ENCODE measurements around the gene ASF1B.
A peak's percentile ranks its signal among the peaks of the same experiment; 100 is the strongest.
"Not testable (repeated sequence)": the region's sequence is repeated elsewhere in the genome, so short reads cannot be mapped to it uniquely, and the experiment has no call there.

Gene ASF1B

DNA sequence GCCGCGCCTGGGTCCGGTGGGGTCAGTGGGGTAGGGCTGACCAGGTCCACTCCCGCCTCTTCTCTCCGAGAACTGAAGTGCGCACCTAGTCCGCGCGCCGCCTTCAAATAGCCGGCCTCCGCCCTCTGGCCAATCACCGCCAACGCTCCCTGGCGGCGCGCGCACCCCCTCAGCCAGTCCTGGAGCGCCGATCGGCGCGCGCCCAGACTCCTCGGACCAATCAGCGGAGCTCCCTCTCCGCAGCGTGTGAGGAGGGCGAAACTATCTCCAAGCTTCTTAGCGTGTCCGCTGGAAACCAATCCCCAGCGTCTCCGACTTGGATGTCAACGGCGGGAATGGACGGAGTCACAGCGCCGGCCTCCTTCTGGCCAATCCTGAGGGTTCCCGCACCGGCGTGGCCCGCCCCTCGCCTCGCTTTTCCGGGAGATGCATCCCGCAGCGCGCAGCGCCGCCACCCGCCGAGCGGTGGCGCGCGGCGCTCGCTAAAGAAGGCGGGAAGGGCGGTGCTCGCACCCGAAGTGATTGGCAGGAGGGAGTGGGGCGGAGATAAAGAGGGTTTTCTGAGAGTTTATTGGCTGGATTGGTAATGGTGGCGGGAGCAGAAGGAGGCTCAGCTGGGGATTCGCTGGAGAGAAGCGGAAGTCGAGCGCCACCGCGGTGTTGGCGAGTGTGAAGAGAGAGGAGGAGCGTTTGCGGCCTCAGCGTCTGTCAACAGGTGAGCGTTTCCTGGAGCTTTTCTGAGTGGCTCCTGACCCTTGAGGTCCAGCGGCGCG lies at the start of gene ASF1B:
Gene ASF1B (minus strand): TSS at position 81 of the 773 bp plus-strand sequence. CDS start 133 bp downstream, outside the sequence.
- peak; percentile 100 for DNase-seq

DNA sequence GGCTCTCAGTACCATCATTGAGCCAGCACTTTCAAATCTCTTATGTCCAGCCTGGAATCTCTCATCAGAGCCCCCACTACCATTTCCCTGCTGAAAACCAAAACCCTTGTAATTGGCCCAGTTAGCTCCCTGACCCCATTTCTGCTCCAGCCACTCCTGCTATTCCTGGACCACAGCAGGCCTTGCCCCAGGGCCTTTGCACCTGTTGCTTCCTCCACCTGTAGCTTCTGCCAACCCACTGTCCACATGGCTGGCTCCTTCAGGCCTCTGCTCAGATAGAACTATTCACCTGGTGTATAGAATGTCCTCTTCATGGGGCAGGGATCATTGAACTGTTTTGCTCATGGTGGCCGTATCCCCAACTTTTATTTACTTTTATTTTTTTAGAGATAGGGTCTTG lies 49.3 kb upstream of the ASF1B start:
- DNase-seq = not testable (repeated sequence)

DNA sequence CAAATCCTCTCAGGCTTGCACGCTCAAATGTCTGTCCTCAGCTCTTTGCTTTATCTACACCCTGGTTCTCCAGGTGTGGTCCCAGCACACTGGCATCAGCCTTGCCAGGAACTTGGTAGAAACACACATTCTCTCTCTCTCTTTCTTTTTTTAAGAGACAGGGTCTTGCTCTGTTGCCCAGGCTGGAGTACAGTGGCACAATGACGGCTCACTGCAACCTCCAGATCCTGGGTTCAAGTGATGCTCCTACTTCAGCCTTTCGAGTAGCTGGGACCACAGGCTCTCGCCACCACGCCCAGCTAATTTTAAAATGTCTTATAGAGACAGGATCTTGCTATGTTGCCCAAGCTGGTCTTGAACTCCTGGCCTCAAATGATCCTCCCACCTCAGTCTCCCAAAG lies 48.8 kb upstream of the ASF1B start:
- no peak for DNase-seq

DNA sequence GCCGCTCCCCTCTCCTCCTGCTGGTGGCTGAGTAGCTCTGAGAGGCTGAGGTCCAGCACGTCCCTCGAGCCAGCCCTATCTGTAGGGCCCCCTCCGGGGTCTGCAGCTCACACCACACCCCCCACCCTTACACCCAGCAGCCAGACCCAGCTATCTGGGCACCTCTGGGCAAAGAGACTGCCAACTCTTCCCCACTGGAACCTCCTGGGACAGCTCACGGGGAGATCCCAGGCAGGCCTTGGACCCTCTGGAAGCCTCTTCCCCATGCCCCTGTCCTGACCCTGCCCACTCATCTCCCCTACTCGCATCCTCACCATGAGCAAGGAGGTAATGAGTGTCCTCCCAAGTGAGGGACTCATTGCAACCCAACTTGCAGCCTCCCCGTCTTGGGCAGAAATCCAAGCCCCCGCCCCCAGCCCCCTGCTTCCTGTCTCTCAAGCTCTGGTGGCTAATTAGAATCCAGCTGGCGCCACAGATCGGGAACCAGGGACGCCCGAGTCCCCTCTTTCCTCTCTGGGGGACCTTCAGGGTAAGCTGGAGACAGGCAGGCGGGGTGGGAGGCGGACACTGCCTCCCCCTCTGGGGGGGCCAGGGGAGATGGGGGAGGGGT lies 47.5 kb upstream of the ASF1B start:
- DNase-seq = no peak

DNA sequence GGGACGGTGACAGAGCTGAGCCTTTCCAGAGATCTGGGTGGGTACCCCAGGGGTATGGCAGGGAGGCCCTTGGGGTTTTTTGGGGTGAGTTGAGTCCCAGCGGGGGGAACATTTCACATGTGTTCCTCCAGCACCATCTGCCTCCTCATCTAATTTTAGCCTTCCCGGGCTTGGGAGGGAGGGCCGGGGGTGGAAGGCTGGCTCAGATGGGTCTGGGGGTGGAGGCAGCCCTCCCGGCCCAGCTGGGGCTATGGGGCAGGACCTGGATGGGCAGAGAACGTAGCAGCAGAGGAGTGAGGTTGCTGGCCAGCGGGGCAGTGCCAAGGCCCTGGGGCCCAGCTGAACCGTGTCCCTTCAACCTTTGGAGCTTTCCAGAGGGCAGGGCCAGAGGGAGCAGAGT lies 46.1 kb upstream of the ASF1B start:
- no peak for DNase-seq

DNA sequence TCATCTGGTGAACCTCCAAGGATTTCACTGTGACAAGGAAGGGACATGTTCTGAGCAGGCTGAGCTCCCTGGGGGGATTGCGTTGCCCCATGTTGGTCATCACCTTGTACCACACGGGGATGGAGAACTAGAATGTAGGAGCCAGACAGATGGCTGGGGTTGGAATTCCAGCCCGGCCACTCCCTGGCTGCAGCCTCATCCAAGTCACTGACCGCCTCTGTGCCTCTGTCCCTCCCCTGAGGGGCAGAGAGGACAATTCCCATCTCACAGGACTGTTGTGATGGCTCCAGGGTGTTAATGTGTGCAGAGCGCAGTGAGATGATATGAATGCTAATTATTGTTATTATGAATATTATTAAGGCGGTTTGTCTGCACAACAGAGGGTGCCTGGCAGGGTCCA lies 45.5 kb upstream of the ASF1B start:
- no peak for DNase-seq

DNA sequence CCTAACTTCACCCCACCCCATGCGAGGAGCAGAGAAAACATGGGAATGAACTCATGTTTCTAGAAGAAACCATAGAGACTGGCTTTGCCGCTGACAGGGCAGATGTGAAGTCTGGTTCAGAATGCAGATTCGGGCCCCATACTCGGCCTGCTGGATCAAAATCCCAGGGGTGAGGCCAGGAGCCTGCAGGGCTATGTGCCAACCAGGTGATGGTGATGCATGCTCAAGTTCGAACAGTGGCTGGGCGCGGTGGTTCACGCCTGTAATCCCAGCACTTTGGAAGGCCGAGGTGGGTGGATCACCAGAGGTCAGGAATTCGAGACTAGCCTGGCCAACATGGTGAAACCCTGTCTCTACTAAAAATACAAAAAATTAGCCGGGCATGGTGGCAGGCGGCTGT lies 44.8 kb upstream of the ASF1B start:
- not testable (repeated sequence) for DNase-seq

DNA sequence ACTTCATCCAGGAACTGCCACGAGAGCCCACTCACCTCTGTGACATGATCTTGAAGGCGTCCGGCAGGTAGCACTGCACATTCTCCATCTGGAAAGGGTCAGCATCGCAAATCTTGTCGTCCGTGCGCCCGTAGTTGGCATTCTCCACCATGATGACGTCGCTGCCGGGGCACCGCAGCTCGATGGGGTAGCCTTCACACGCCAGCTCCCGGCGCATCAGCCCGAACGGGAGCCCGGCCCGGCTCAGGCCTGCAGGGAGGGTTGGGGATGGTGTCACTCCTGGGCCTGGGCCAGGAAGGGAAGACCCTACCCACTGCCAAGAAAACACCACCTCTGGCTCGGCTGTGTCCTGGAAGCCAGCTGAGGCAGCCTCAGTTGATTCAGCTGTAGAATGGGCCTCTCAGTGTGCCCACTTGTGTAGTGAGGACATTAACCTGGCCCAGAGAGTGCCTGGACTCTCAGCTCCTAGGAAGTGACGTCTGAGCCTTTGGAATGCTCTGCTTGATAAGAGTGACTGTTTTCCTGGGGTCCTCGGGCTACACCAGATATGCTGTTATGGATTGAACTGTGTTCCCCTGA lies 41.2 kb upstream of the ASF1B start:
- no peak for DNase-seq

DNA sequence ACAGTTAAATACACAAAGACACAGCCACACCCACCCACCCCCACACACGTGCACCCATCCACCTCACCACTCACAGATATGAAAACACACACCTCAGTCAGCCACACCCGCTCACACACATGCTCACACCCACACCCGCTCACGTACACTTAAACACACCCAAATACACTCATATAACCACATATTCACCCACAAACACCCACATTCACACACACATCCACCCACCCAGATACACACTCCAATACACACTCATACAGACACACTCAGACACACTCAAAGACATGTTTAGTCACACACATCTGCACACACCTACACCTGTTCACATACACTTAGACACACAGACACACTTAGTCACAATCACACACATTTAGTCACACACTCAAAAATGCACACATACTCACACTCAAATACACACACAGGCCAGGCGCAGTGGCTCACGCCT lies 39.0 kb upstream of the ASF1B start:
- DNase-seq = no peak

DNA sequence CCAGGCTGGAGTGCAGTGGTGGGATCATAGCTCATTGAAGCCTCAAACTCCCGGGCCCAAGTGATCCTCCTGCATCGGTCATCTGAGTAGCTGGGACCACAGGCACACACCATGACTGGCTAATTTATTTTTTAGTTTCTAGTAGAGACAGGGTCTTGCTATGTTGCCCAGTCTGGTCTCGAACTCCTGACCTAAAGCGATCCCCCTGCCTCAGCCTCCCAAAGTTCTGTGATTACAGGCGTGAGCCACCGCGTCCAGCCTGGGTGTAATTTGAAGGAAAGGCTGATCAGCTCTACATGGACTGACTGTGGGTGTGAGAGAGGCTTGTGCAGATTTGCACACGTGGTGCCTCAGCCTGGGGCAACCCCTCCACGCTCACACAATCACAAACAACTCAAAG lies 38.5 kb upstream of the ASF1B start:
- DNase-seq = no peak

DNA sequence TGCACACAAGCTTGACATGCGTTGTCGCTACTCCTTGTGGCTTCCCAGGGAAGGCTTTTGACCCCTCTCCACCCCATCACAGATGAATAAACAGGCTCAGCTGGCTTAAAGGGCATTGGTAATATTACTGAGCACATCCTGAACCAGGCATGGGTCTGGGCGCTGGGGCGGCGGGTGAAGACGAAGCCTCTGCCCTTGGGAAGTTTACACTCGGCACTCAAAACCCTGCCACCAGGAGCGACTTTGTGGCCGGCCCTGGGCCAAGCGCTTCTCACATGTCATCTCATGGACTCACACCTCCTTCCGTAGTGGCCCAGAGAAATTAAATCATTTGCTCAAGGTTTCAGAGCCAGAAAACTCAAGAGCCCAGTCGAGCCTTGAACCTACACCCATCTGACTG lies 32.6 kb upstream of the ASF1B start:
- DNase-seq = no peak

DNA sequence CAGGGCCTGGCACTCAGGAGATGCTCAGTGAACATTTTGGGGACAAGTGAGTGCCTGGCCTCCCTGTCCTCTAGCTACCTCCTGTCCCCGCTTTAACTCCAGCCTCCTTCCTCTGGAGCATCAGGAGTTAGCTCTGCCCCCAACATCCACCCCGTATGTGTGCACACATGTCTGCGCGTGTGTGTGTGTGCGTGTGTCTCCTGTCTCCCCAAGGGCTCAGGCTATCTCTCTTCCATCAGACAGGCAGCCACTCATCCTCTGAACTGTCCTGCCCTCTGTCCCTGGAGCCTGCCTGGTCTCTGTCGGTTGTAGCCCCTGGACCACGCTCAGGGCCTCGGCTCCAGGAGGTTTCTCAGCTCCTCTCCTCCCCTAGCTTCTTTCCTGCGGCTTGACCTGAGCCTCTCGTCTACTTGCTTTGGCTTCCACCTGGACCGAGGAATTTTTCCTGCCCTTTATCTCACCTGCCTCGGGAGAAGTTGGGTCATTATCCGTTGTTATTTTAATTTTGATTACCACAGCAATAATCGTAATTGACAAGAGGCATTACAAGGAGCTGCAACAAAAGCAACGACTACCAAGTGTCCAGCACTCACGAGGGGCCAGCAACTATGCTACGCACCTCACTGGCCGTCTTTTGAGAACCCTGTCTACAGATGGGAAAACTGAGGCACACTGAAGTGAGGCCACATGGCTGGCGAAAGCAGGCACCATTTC lies 32.0 kb upstream of the ASF1B start:
- no peak for DNase-seq

DNA sequence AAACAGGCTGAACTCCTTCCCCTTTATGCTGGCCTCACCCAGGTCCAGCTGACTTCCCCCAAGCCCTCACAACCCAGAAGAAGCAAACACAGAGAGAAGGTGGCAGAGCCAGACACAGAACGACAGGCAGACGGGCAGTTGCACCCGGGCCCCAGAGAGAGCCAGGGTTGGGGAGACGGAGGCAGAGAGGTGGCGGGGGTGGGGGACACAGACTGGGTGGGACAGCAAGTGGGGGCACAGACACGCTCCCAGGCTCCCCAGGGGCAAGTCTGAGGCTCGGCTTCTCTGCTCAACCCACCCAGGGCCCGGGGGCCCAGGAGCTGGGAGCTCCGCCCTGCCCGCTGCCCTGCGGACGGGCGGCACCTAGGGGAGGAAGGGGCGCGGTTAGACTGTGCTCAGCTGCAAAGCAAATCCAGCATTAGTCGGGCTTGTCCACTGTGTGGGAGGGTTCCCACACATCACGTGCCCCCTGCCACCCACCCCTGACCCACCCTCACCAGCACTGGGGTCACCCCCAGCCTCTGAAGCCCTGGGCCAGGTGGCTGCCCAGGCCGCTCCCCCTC lies 31.3 kb upstream of the ASF1B start:
- no peak for DNase-seq

DNA sequence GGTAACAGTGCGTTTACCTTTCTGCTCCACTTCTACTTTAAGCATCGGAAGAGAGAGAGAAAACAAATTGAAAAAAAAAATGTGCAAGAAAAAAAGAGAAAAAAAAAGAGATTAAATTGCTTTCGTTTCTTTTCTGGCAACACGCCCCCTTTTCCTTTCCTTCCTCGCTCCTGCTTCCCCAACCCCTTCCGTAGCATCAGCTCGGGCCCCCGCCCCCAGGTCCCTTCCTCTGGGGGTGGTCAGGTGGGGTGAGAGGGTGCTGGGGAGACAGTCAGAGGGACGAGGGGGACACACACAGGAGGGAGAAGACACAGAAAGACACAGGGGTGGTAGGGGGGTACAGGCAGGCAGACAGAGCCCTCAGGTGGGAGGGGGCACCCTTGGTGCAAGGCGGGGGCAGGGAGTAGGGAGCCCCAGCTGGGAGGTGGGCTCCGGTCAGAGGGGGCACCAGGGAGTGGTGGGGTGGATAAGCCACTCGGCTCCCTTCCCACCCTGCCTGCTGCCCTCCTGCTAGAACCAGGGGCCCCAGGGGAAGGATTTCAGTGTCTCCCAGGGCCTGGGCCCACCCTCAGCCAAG lies 30.7 kb upstream of the ASF1B start:
- DNase-seq = no peak

DNA sequence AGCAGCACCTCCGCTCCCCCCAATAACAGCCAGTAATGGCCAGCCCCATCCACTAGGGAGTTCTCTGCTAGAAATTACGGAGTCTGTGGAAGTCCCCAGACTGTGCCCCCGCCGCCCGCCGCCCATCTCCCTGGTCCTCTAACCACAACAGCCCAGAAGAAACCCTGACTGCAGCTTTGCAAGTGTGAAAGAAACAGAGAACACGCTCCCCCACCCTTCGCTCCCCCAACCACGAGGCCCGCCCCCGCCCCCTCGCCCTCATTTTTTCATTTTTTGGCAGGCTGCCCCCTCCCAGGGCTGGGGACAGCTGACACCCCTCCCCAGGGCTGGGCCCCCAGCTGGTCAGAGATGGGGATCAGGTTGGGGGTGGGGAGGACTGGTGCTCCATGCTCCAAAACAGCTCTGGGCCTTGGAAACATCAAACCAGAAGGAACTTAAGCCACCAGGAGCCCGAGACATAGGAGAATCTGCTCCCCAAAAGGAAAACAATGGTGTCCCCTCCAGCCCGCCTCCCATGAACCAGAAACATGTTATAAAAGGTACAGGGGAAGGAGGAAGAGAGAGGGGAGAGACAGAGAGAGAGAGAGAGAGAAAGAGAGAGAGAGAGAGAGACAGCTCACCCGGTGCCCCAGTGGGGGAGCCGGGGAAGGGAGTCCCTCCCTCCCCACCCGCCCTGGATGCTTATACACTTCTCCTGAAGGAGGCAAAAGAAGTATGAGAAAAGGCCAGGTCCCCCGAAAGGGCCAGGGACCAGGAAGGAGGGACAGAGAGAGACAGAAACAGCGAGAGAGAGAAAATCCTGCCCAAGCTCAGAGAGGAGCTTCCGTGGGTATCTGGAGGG lies 29.8 kb upstream of the ASF1B start:
- DNase-seq = no peak

DNA sequence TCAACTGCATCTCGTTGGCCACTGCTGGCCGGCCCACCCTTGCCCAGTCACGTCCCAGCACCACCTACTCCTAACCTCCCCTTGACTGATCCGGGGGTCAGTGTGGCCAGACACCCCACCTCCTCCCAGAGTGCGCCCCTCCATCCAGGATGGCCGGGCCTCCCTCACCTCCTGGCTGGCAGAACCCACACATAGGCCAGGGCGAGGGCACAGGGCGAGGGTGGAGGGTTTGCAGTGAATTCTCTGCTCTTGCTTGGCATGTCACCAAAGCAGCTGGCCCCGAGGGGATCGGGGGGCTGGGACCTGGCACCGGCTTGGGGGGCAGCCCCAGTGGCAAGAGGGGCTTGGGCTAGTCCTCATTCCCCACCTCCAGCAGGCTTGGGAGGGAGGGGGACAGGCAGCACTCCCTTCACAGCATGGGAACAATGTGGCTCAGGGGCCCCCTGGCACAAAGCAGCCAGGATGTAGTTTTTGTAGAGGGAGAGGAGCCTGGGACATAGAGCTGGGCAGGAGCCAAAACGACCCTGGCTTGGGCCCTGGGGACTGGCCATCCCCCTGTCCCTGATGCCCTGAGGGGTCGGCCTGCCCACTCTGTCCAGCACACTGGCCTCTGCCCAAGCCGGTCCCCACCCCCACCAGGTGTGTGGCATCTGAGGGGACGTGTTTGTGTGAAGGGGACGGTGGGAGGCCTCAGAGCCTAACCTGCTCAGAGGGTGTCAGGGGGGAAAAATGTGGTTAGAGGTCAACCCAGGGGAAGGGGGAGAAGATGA lies 28.5 kb upstream of the ASF1B start:
- no peak for DNase-seq

DNA sequence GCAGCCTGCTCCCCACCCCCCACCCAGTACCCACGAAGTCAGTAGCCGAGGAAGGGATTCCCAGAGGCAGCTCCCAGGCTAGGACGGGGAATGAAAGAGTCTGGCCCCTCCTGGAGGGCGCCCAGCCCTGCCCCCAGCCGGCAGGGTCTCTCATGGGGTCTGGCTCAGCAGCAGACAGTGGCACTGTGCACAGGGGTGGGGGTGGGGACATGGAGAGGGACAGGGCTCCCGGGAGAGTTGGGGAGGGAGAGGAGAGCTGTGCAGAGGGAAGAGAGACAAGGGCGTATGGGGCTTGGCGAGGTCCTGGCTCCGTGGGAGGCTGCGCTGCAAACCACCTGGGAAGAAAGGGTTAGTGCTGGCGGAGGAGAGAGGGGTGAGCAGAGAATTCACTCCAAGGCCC lies 27.7 kb upstream of the ASF1B start:
- DNase-seq = no peak

DNA sequence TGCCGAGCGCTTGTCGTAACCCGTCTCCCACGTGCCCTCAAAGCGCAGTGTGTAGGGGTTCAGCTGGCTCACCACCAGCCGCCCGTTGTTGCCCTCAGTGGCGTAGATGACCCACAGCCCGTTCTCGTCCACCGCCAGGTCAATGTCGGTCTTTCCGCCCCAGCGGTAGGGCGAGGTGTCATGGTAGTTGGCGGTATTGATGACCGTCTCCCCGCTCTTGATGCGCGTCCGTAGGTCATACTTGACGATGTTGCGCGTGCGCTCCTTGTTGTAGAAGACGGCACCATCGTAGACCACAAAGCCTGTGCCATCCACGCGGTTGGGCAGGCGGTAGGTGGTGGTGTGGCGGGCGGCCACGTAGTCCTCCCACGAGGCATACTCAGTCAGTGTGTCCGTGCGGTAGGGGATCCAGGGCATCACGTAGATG lies 26.5 kb upstream of the ASF1B start:
- no peak for DNase-seq

DNA sequence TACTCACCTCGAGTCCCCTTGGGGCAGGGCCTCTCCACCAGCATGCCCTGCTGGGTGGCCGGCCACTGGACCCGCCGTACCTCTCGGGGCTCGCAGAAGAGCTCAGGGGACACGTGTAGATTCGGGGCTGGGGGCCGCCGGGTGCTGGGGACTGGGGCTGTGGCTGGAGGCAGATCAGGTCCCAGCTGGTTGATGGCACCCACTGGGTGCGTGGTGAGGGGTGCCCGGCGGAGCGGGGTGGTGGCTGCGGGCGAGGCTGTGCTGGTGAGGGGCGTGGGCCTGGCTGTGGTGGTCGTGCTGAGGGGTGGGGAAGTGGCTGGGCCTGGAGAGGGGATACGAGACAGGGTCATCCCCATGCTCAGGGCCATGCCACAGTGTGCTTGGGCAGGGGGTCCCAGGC lies 24.9 kb upstream of the ASF1B start:
- no peak for DNase-seq

DNA sequence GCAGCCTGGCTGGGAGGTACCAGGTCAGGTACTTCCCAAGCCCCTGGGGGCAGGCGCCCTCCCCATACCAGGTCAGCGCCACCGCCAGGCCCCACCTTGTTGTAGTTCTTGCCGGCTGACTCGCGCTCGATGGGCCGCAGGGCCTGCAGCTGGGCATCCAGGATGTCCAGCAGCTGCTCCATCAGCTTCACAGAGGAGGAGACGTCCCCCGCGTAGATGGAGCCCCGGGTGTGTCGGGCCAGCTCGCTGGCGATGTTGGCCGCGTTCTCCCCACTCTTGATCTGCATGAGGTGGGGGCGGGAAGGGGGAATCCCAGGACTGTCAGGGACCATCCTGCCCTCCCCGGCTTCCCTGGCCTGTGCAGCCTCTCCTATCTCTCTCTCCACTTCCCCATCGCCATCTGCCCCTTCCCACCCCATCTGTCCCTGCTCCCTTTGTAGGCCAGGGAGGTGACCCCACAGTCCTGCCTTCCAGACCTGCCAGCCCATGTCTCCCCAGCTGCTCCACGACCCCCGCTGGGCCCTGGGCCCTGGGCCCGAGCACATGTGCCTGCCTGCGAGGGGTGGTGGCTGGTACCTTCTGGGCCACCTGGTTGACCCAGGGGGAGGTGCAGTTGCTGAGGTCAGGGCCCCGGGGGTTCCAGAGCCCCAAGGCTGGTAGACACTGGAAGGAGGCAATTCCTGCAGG lies 23.8 kb upstream of the ASF1B start:
- DNase-seq = no peak

DNA sequence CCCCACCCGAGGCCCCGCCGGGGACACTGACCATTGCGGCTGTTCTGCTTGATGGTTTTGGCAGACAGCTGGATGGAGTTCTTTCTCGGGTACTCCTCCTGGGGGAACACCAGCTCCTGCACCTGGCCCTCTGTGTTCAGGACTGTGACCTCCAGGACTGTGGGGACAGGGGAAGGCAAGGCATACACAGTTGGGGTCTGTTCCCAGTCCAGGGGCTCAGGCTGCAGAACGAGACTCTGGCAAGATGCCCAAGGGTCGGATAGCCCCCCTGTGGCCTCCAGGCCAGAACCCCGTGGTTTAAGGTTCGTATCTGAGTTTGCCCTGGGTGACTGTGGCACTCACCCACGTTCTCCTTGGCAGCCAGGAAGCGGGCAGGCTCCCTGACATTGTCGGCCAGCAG lies 22.7 kb upstream of the ASF1B start:
- DNase-seq = no peak
